ENCODE results near the gene LAMA3. TPM values are rescaled to one million over a fixed set of nuclear protein-coding genes. Genes with fewer than 3 reads are reported as not detected.

The LAMA3 gene
- total RNA-seq, 1 experiment from 2014 or later: 5.6 TPM

DNA sequence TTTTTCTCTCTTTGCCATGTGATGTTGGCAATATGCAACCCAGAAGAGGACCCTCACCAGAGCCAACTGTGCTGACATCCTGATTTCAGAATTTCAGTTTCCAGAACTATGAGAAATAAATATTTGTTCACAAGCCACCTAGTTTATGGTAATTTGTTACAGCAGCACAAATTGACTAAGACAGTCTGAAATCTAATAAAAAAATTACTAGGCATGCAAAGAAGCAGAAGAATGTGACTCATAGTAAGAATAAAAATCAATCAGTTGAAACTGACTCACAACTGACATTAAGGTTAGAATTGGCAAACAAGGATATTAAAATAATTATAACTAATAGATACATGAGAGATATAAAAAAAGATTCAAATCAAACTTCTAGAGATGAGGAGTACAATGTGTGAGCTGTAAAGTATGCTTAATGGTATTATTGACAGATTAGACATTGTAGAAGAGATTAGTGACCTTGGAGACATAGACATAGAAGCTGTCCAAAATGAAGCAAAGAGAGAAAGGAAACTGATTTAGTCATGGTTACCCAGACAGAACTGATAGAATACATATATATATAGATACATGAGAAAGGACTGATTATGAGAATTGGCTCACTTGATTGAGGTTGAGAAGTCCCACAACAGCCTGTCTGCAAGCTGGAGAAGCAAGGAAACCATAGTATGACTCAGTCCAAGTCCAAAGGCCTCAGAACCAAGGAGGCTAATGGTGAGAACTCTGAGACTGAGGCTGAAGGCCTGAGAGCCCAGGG lies 297.5 kb downstream of the LAMA3 start:
- Histone ChIP-seq H3K4me1 (ENCODE audit: control insufficient read depth in 1 of 2, insufficient read depth in 2 of 2, low read length in 2 of 2) (peaks cover 5 to 12% of the 10 kb centered on the region in 2 experiments; a peak in 3 of 4 replicates), H2AFZ (ENCODE audit: low read depth, low read length, poor library complexity, severe bottlenecking) (no peak overlapping the region), H3K27me3 (ENCODE audit: insufficient read depth, low read length) (no peaks in the 10 kb centered on the region), H3K27ac (ENCODE audit: low read depth, low read length) (no peak overlapping the region), H3K79me2 (ENCODE audit: insufficient read depth, low read length) (no peaks in the 10 kb centered on the region), H3K9me2 (ENCODE audit: insufficient read depth) (no peaks in the 10 kb centered on the region), H3K4me2 (ENCODE audit: low read length) (no peak overlapping the region), H3K36me3 (ENCODE audit: control insufficient read depth in 1 of 2, insufficient read depth in 2 of 2, low read length in 2 of 2) (no peaks in the 10 kb centered on the region), H4K20me1 (ENCODE audit: insufficient read depth) (no peaks in the 10 kb centered on the region), H3K4me3 (replicated peaks in 1 of 2; ENCODE audit: low read depth in 1 of 2, low read length in 2 of 2) (no peak overlapping the region), H3K9ac (ENCODE audit: low read length) (no peak overlapping the region), H3K9me3 (ENCODE audit: control insufficient read depth in 1 of 2, insufficient read depth in 1 of 2, low read depth in 1 of 2, low read length in 2 of 2) (no peaks in the 10 kb centered on the region)
- ATAC-seq: no peak
- intact Hi-C loops (cut with micrococcal nuclease): no loop called here
- POLR2A ChIA-PET: no interaction called here
- CTCF ChIA-PET: no interaction called here
- TF ChIP-seq ZBTB33 (IDR thresholded peaks at IDR 0.05; ENCODE audit: extremely low read depth, insufficient replicate concordance, low read length) (no peak), YY1 (IDR thresholded peaks at IDR 0.05; ENCODE audit: extremely low read depth, insufficient replicate concordance, low read depth, low read length) (no peak), EZH2 (IDR thresholded peaks at IDR 0.05) (no peak)
- RAD21 ChIA-PET (ENCODE audit: low non-redundant PET in 1 of 2, low total read pairs in 2 of 2, uncharacterized antibody in 2 of 2, unreplicated experiment in 2 of 2): no interaction called here
- no peak for DNase-seq (ENCODE audit: low read depth, low spot score)
- BruUV-seq (replicated peaks): no TSS peak

All from HCT116 (cell line).